Activated CD8-positive, alpha-beta memory T cell treated with anti-CD3 and anti-CD28 coated beads, Interleukin-2, amount 50 U/mL, for 1 hour (primary cell): ENCODE measurements around the gene CEBPA.

Experiments
- DNase-seq: peaks from one replicate; pipeline ENCODE4 v3.0.0-alpha.2; 2020; ENCODE audit errors: extremely low read depth

Gene CEBPA

GRCh38 chr19:33271246-33272021 lies 30.9 kb downstream of the CEBPA start:
- DNase-seq, result no peak

- no peak for DNase-seq
These were observed 31.6 kb downstream of the CEBPA start for GRCh38 chr19:33270769-33271168.

GRCh38 chr19:33269016-33269415 lies 33.3 kb downstream of the CEBPA start:
- DNase-seq, result no peak

GRCh38 chr19:33268162-33268991 lies 34.0 kb downstream of the CEBPA start:
- DNase-seq, result no peak

GRCh38 chr19:33267706-33268105 lies 34.6 kb downstream of the CEBPA start:
- DNase-seq, result no peak

- no peak for DNase-seq
These were observed 35.3 kb downstream of the CEBPA start for GRCh38 chr19:33266974-33267484.

GRCh38 chr19:33264881-33265445 lies 37.4 kb downstream of the CEBPA start:
- DNase-seq, result no peak

GRCh38 chr19:33263325-33264023 lies 38.9 kb downstream of the CEBPA start:
- DNase-seq, result no peak

- no peak for DNase-seq
These were observed 40.7 kb downstream of the CEBPA start for GRCh38 chr19:33261511-33262189.

GRCh38 chr19:33260628-33261418 lies 41.5 kb downstream of the CEBPA start:
- no peak for DNase-seq

GRCh38 chr19:33259539-33259938 lies 42.8 kb downstream of the CEBPA start:
- DNase-seq, result no peak

- DNase-seq, result no peak
These were observed 44.5 kb downstream of the CEBPA start for GRCh38 chr19:33257828-33258227.

- DNase-seq, result no peak
These were observed 46.1 kb downstream of the CEBPA start for GRCh38 chr19:33256261-33256660.

GRCh38 chr19:33255781-33256180 lies 46.6 kb downstream of the CEBPA start:
- DNase-seq, result no peak

GRCh38 chr19:33254245-33254824 lies 48.0 kb downstream of the CEBPA start:
- no peak for DNase-seq

GRCh38 chr19:33252971-33253370 lies 49.4 kb downstream of the CEBPA start:
- DNase-seq, result no peak

- no peak for DNase-seq
These were observed 49.8 kb downstream of the CEBPA start for GRCh38 chr19:33252418-33252962.

GRCh38 chr19:33251526-33252090 lies 50.7 kb downstream of the CEBPA start:
- DNase-seq, result no peak

GRCh38 chr19:33251076-33251475 lies 51.3 kb downstream of the CEBPA start:
- no peak for DNase-seq
